GM18511 (cell line): ENCODE results near the gene OR52B6.
"Not testable (repeated sequence)": the region's sequence is repeated elsewhere in the genome, so short reads cannot be mapped to it uniquely, and the experiment has no call there.

Source experiments
- ATAC-seq: cut with Tn5 transposase; IDR thresholded peaks from one replicate; pipeline ENCODE4 v1.9.1; 2021; ENCODE audit warnings: mild to moderate bottlenecking, moderate library complexity; ENCODE audit not compliant: unreplicated experiment

OR52B6 gene

GRCh38 chr11:5580577-5580976 lies at the start of gene OR52B6:
Gene OR52B6, plus strand, starts transcription at chr11:5580877. Its CDS starts 0 bp downstream, at chr11:5580877.
- ATAC-seq: no peak

DNA sequence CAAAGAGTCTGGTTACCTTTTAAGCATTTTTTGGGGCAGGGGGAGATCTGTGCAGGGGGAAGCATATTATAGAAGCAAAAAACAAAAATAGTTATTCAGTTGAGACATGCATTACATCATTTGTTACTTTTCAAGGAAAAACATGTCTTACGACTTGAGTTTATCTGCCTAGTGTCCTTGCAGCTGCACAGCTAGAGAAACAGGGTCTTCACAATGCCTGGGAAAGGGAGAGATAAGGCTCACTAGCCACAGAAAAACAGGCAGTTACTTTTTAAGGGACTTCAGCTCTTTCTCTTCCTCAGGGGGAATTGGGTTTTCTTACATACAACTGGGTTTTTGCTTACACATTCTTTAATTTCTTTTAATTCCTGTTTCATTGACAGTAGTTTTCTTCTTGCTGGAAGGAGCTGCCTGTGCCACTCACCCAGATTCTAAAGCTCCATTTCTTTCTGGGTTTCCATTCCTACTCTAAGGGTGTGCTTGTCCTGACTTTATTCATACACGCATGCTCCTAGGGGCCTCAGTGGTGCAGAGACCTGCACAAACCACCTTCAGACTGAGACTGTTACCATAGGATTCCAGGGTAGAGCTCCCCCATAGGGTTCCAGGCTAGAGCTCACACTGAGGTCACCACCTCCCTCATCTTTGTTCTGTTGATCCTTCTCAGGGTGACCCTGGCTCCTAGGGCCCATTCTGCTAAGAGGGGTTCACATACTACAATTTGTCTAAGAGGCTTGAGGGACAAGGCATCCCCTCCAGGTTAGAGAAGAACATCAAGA lies 49.4 kb upstream of the OR52B6 start:
- no peak for ATAC-seq

DNA sequence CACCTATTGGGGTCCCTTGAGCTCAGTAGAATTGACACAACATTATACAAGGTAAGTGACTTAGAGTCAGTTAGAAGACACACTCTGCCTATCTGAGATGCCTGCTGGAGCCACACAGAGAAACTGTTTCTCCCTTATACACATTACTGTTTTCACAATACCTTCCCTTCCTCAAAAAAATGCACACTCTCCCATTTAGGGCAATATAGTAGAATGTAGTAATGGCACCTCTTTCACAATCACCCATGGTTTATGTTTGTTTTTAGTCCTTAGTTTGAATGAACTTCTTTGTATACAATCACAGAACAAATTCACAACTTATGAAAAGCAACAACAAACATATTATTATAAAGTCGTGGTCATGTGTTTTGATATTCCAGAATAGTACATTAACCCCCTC lies 46.6 kb upstream of the OR52B6 start:
- ATAC-seq: no peak

- ATAC-seq: no peak
Observed at GRCh38 chr11:5536482-5536881, 44.2 kb upstream of the OR52B6 start.

DNA sequence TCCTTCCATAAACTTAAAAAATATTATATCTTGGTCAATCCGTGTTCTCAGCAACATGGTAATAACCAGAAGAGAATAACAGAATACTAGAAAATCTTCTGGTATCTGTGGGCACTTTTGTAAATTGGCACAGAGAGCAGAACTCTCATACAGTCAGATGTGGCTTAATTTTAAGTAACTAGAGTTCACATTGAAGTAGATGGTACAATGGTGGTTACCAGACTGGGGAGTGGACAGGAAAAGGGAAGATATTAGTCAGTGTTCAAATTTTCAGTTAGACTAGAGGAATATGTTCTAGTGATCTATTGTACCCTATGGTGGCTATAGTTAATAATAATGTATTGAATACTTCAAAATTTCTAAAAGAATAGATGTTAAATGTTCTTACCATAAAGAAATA lies 39.2 kb upstream of the OR52B6 start:
- ATAC-seq: no peak

DNA sequence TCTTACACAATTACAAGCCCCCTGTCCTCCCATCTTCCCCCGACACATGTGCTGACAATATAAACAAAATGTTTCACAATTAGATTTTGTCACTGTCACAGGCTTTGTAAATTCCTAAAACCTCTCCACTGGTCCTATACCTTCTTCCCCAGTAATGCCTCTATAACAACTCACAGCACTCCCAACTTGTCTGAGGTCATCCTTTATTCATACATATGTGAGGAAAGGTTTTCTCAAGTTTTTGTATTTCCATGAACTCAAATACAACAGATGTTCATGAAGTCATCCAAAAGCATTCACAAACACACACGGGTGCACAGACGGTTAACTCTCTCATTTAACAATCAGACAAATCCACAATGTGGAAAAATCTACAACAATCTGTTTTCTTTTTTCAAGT lies 34.2 kb upstream of the OR52B6 start:
- no peak for ATAC-seq

DNA sequence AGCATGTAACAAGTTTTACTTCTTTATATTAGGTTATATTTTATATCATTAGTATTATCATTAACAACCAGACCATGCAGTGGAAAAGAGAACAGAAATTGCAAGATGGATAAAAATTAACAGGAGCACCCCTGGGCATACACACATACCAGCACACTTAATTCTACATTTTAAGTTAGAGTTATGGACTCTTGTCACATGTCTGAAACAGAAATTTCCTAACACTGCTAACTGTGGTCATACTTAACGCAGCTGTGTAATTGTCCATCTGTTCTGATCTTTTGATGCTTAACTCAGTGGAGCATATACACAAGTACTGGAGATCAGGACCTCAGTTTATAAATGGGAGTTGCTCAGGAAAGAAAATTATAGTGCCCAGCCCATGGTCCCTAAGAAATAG lies 32.7 kb upstream of the OR52B6 start:
- ATAC-seq: peak; percentile 71

DNA sequence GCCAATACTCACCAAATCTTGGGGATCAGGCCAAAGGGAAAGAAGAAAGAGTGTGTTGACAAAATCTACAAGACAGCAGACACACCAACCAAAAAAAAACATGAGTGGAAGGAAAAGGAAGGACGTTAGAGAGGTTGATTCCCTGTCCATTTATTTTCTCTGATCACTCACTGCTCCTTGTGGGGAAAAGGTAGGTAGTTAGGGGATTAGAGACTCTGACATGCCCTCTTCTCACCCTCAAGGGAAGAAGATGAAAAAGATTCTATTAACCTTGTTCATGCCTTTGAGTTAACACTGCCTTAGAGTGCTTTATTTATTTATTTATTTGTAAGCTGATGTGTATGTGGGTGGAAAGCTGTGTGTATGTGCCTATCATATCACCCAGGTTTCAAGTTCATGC lies 32.2 kb upstream of the OR52B6 start, which contains the start of gene OR52H1:
TSS of gene OR52H1 (minus strand) at position 101 of the 400 bp plus-strand sequence. CDS start 3,035 bp downstream, outside the sequence.
- ATAC-seq: no peak

DNA sequence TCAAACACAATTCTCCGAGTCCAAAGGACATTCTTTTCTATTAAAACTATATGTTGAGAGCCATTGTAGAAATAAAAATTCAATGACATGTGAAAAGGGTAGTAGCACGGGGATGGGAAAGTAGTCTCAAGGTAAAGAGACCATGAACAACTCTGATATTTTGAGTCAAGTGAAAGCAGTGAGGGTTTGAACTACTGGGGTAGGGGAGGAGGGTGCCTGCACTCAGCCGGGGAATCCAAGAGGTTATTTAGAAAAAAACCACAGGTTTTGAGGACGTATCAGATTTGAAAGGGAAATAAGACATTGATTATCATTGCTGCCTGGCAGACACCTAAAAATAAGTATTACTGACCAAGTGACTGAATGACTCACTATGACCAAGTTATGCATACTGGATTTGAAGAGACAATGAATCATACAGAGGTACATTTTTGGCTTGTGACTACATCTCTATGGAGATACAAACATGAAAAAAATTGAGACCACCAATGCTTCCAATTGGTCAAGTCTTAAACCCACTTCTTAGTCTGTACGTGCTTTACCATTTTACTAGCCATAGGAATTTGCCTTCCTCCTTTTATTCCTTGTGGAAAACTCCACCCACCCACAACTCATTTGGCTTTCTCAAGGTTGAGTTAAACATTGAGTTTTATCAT lies 30.1 kb upstream of the OR52B6 start:
- ATAC-seq: peak; percentile 68

DNA sequence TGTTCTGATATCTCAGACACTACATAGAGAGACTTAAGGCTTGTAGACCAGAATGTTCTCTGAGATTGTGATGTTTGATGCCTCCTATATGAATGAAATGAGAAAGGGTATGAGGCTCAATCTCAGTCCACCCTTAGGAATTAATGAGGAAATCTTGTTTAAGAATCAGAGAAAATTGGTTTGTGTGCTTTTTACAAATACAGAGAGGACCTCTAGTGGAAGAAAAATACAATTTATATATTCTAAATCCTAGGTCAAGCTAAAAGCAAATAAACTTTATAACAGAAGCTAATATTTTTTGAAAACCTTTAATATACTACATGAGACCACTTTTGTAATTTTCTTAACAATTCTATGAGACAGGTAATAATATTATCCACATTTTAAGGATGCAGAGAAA lies 27.3 kb upstream of the OR52B6 start:
- ATAC-seq: no peak

DNA sequence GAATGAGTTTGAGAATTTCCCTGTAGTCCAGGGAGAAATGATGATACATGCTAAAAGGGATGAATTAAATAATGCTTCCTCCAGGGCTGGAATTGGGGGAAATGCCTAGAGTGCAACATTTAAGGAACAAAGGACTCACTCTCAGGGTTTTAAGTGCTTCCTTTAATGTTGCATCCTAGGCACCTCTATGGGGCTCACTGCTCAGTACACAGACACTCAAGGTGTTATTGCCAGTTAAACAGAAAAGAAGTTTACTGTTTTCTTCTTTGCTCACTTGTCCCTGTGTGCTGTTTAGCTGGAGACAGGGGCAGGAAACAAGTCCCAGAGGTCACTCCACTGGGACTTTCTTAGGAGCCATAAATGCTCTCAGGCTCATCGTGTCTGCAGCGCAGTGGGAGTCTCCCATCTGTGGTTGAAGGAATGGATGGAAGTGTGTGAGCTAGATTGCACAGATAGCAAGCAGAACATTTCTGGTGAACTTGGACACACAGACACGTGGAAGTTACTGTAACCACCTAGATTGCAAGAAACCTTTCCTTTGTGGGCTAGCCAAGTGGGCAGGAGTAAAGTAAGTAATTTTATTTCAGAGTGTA lies 24.0 kb upstream of the OR52B6 start:
- no peak for ATAC-seq

- ATAC-seq: no peak
Observed at GRCh38 chr11:5557751-5558150, 22.9 kb upstream of the OR52B6 start.

GRCh38 chr11:5564259-5565019 lies 16.2 kb upstream of the OR52B6 start:
- no peak for ATAC-seq

- ATAC-seq: no peak
Observed at GRCh38 chr11:5574654-5575053, 6.0 kb upstream of the OR52B6 start.

- ATAC-seq: no peak
Observed at GRCh38 chr11:5575152-5575551, 5.5 kb upstream of the OR52B6 start.

DNA sequence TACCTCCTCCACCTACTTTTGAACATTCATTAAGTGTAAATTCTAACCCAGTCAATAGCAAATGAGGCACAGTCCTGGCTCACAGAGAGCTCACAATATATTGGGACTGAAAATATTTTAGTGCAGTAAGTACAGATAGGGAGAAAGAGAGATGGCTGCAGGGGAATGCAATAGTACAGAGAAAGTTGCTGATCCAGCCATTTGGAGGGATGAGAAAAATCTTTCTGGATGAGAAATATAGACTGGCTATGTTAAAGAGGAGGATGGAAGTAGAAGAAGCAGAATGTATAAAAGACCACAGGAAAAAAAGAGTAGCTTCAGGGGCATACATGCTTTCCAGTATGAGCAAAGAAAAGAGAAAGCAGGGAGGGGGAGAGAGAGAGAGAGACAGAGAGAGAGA lies 3.6 kb upstream of the OR52B6 start:
- no peak for ATAC-seq

DNA sequence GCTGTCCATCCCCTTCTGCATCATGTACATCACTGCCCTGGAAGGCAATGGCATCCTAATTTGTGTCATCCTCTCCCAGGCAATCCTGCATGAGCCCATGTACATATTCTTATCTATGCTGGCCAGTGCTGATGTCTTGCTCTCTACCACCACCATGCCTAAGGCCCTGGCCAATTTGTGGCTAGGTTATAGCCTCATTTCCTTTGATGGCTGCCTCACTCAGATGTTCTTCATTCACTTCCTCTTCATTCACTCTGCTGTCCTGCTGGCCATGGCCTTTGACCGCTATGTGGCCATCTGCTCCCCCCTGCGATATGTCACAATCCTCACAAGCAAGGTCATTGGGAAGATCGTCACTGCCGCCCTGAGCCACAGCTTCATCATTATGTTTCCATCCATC lies 337 bp downstream of the OR52B6 start:
- ATAC-seq: no peak

DNA sequence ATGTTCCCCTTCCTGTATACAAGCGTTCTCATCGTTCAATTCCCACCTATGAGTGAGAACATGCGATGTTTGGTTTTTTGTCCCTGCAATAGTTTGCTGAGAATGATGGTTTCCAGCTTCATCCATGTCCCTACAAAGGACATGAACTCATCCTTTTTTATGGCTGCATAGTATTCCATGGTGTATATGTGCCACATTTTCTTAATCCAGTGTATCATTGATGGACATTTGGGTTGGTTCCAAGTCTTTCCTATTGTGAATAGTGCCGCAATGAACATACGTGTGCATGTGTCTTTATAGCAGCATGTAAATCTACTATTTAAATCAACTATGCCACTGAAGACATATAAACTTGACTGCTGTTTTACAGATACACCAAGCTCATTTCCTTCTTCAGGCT lies 3.8 kb downstream of the OR52B6 start:
- not testable (repeated sequence) for ATAC-seq

- not testable (repeated sequence) for ATAC-seq
Observed at GRCh38 chr11:5589906-5590305, 9.2 kb downstream of the OR52B6 start.

DNA sequence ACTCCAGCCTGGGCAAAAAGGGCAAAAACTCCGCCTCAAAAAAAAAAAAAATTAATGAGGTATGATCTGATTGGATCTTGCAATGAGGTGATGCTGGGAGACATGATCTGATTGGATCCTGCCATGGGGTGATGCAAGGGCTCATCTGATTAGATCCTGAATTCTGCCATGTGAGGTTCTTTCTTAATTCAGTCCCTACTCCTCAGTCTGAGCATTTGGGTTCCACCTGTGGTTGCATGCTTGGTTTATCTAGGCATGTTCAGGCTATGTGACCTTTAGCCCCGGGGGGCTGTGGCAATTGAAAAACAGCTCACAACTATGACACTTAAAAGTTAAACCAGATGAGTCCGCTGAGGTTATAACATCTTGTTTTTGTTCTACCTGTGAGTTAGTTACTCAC lies 10.9 kb downstream of the OR52B6 start:
- ATAC-seq: no peak

DNA sequence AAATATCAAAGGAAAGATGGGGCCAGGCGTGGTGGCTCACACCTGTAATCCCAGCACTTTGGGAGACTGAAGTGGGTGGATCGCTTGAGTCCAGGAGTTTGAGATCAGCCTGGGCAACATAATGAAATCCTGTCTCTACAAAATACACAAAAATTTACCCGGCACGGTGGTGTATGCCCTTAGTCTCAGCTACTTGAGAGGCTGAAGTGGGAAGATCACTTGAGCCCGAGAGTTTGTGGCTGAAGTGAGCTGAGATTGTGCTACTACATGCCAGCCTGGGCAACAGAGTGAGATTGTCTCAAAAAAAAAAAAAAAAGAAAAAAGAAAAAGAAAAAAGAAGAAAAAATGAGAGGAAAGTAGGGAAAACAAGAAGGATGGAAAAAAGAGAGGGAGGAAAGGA lies 11.9 kb downstream of the OR52B6 start:
- ATAC-seq: no peak
